ENCODE data around the gene MYRFL.

MYRFL gene

DNA sequence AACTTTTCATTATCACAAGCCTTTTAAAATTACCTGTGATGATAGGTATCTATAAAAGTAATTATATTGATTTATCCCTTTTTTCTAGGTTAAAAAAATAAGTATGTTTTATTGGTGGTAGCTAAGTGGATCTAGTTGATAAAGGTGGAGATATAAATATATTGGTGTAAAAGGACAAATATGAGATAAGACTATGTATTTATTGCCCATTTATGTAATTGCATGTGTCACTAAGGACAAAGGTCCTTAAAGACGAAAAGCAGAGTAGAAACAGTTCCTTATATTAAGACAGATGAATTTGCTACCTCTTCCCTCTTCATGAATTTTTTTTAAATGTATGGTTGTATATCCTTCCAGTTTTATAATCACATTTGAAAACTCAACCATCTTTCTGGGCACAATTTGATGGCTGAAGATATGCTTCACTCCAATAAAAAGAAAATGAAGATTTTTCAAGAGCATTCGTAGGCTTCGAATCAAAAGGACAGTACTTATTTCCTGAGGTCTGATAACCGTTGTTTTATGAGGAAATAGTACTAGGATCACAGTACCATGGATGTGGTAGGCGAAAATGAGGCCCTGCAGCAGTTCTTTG lies at the start of gene MYRFL:
Gene MYRFL, plus strand, starts transcription at position 262 of the 595 bp plus-strand sequence. Its CDS starts 291 bp downstream, at position 553.
- Histone ChIP-seq H3K36me3 (ENCODE audit: insufficient read depth, low read length) (no peaks in the 10 kb centered on the region), H3K27me3 (ENCODE audit: insufficient read depth, low read length, poor library complexity) (peaks cover 14% of the 10 kb centered on the region), H3K4me2 (ENCODE audit: insufficient read depth, low read length) (no peak within 1 kb of the TSS), H3K9me3 (ENCODE audit: insufficient read depth, low read length, severe bottlenecking) (no peaks in the 10 kb centered on the region), H2AFZ (ENCODE audit: low read depth, low read length) (no peak within 1 kb of the TSS), H4K20me1 (ENCODE audit: insufficient read depth, low read length) (no peaks in the 10 kb centered on the region), H3K27ac (ENCODE audit: low read length) (no peak within 1 kb of the TSS), H3K9ac (ENCODE audit: low read depth, low read length) (no peak within 1 kb of the TSS), H3K4me1 (ENCODE audit: insufficient read depth, low read length) (no peaks in the 10 kb centered on the region), H3K4me3 (ENCODE audit: low read depth in 1 of 2, low read length in 2 of 2) (no peak within 1 kb of the TSS), H3K79me2 (ENCODE audit: insufficient read depth, low read length) (no peaks in the 10 kb centered on the region)
- no peak for ATAC-seq (ENCODE audit: insufficient read depth, low read depth)
- DNase-seq, result no peak
- no peak for TF ChIP-seq EZH2 (IDR thresholded peaks at IDR 0.05; ENCODE audit: borderline replicate concordance, low read depth, low read length, severe bottlenecking)
- TF ChIP-seq, protein P1, sequence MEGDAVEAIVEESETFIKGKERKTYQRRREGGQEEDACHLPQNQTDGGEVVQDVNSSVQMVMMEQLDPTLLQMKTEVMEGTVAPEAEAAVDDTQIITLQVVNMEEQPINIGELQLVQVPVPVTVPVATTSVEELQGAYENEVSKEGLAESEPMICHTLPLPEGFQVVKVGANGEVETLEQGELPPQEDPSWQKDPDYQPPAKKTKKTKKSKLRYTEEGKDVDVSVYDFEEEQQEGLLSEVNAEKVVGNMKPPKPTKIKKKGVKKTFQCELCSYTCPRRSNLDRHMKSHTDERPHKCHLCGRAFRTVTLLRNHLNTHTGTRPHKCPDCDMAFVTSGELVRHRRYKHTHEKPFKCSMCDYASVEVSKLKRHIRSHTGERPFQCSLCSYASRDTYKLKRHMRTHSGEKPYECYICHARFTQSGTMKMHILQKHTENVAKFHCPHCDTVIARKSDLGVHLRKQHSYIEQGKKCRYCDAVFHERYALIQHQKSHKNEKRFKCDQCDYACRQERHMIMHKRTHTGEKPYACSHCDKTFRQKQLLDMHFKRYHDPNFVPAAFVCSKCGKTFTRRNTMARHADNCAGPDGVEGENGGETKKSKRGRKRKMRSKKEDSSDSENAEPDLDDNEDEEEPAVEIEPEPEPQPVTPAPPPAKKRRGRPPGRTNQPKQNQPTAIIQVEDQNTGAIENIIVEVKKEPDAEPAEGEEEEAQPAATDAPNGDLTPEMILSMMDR (IDR thresholded peaks at IDR 0.05; ENCODE audit: borderline replicate concordance, extremely low read depth, low read length, poor library complexity, severe bottlenecking), result no peak

DNA sequence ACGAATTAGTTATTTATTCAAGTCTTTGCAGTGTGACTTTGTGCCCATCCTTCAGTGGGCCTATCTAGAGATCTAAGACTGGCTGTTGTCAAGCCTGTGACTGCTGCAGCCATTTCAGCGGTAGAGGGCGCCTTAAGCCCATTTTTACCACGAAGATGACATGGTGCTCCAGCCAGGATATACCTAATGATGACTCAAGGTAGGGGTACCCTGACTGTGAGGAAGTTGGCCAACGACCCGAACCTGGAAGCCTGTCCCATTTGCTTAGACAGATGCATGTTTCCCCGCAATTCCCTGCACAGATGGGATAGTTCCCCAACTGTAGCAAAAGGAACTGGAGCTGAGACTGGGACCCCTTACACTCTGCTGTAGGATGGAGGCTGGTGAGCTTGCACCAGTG lies 45.1 kb upstream of the MYRFL start:
- H3K79me2 ChIP-seq (ENCODE audit: insufficient read depth, low read length), result no peaks in the 10 kb centered on the region
- no peaks in the 10 kb centered on the region for H3K4me1 ChIP-seq (ENCODE audit: insufficient read depth, low read length)
- no peaks in the 10 kb centered on the region for H3K27me3 ChIP-seq (ENCODE audit: insufficient read depth, low read length, poor library complexity)
- DNase-seq (no peak), ATAC-seq (ENCODE audit: insufficient read depth, low read depth) (no peak)
- H3K9me3 ChIP-seq (ENCODE audit: insufficient read depth, low read length, severe bottlenecking), result no peaks in the 10 kb centered on the region
- H4K20me1 ChIP-seq (ENCODE audit: insufficient read depth, low read length), result no peaks in the 10 kb centered on the region
- no peak overlapping the region for H3K27ac ChIP-seq (ENCODE audit: low read length)
- no peak overlapping the region for H3K4me2 ChIP-seq (ENCODE audit: insufficient read depth, low read length)
- H3K4me3 ChIP-seq (ENCODE audit: low read depth in 1 of 2, low read length in 2 of 2), result no peak overlapping the region
- no peak overlapping the region for H2AFZ ChIP-seq (ENCODE audit: low read depth, low read length)
- TF ChIP-seq, protein P1 (IDR thresholded peaks at IDR 0.05; ENCODE audit: borderline replicate concordance, extremely low read depth, low read length, poor library complexity, severe bottlenecking), result no peak
- TF ChIP-seq EZH2 (IDR thresholded peaks at IDR 0.05; ENCODE audit: borderline replicate concordance, low read depth, low read length, severe bottlenecking), result no peak
- no peak overlapping the region for H3K9ac ChIP-seq (ENCODE audit: low read depth, low read length)
- no peaks in the 10 kb centered on the region; the same call in 1 of the 2 replicates for H3K36me3 ChIP-seq (ENCODE audit: insufficient read depth, low read length)

DNA sequence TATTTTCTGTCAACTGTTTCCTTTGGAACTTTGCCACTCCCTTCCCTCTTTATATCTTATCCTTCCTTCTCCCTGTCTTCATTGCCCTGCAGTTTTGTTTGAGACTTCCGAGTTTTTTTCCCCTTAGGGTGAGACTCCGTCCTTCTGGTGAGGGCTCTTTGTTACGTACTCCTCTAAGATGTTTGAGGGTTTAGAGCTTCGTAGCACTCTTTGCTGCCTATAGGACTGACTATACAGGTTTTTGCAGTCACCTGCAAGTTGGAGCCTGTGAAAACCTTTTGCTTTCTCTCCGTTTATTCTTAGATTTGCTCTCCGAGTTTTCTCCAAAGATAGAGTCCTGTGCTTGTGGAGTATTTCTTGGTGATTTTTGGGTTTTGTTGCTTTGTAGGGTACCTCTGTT lies 41.7 kb upstream of the MYRFL start:
- Histone ChIP-seq H4K20me1 (ENCODE audit: insufficient read depth, low read length) (no peaks in the 10 kb centered on the region), H3K4me3 (ENCODE audit: low read depth in 1 of 2, low read length in 2 of 2) (no peak overlapping the region), H3K9me3 (ENCODE audit: insufficient read depth, low read length, severe bottlenecking) (no peaks in the 10 kb centered on the region), H3K36me3 (ENCODE audit: insufficient read depth, low read length) (peaks cover 13% of the 10 kb centered on the region; the same call in 1 of the 2 replicates), H3K4me1 (ENCODE audit: insufficient read depth, low read length) (no peaks in the 10 kb centered on the region), H3K27ac (ENCODE audit: low read length) (no peak overlapping the region), H3K27me3 (ENCODE audit: insufficient read depth, low read length, poor library complexity) (no peaks in the 10 kb centered on the region), H2AFZ (ENCODE audit: low read depth, low read length) (no peak overlapping the region), H3K9ac (ENCODE audit: low read depth, low read length) (no peak overlapping the region), H3K4me2 (ENCODE audit: insufficient read depth, low read length) (no peak overlapping the region), H3K79me2 (ENCODE audit: insufficient read depth, low read length) (no peaks in the 10 kb centered on the region)
- ATAC-seq (ENCODE audit: insufficient read depth, low read depth) (no peak), DNase-seq (no peak)
- TF ChIP-seq, protein P1 (IDR thresholded peaks at IDR 0.05; ENCODE audit: borderline replicate concordance, extremely low read depth, low read length, poor library complexity, severe bottlenecking), result no peak
- TF ChIP-seq EZH2 (IDR thresholded peaks at IDR 0.05; ENCODE audit: borderline replicate concordance, low read depth, low read length, severe bottlenecking), result no peak

Measured in DND-41 (cell line).